Left lung (tissue), 10 donors: ENCODE measurements around the gene PYHIN1. TPM values are rescaled to one million over a fixed set of nuclear protein-coding genes. Genes with fewer than 3 reads are reported as not detected.

Experiments
- ATAC-seq: fragments of 200-7000 bp; cut with Tn5 transposase; one replicate; pipeline ENCODE4 v1.9.1; 2020; ENCODE audit warnings: moderate library complexity
- DNase-seq, 4 donors: peaks; one replicate each; pipeline ENCODE4 v3.0.0-alpha.2; 2013 to 2020
- H3K27ac ChIP-seq, 2 donors: fragments of 200-600 bp; sonication (generic) in 1 of 2; one replicate each; pipeline versions ENCODE4 v1.5.0 to v1.8.0; 2020 to 2021
- H3K27me3 ChIP-seq, 2 donors: fragments of 200-600 bp; sonication (generic) in 1 of 2; one replicate each; pipeline versions ENCODE4 v1.5.0 to v1.8.0; 2020 to 2021
- H3K36me3 ChIP-seq, 2 donors: fragments of 200-600 bp; sonication (generic) in 1 of 2; one replicate each; pipeline versions ENCODE4 v1.5.0 to v1.8.0; 2020 to 2021
- H3K4me1 ChIP-seq, 2 donors: fragments of 200-600 bp; one replicate each; pipeline ENCODE4 v1.8.0; 2021
- H3K4me3 ChIP-seq, 2 donors: fragments of 200-600 bp; sonication (generic) in 1 of 2; one replicate each; pipeline versions ENCODE4 v1.5.0 to v1.8.0; 2020 to 2021; ENCODE audit warnings: mild to moderate bottlenecking in 1 of 2
- H3K9me3 ChIP-seq, 2 donors: fragments of 200-600 bp; sonication (generic) in 1 of 2; one replicate each; pipeline versions ENCODE4 v1.5.0 to v1.8.0; 2020 to 2021
- CTCF ChIP-seq, 2 donors: fragments of 200-600 bp; sonication (generic) in 1 of 2; IDR thresholded peaks; one replicate each; pipeline versions ENCODE4 v1.5.0 to v1.8.0; 2021; ENCODE audit warnings: antibody characterized with exemption in 2 of 2
- intact Hi-C, 2 donors: fragments of 100-400 bp; cut with DNase I; formaldehyde crosslinking; loops; one replicate each; pipeline versions ENCODE4 v1.11.2 to v1.14.2; 2022
- polyA plus RNA-seq, 6 donors: library from polyadenylated mRNA; unstranded; fragments of 120-200 nt; gene quantifications; one replicate each; pipeline ENCODE4 v1.2.1, GENCODE V29; 2013; ENCODE audit not compliant: insufficient read length in 6 of 6
- total RNA-seq, 2 donors: library from RNA; stranded (reverse); fragmentation: NEBNext Ultra II Directional; extraction: Animal tissue kit (Norgen Biotek cat#: 25700); gene quantifications; one replicate each; pipeline ENCODE4 v1.2.1, GENCODE V29; 2021
- donor health status: DM: no; HTN: yes; CAD: no.
- donor health status: DM: no; HTN: no; CAD: no.

The PYHIN1 gene
- total and polyA plus RNA-seq, 8 donors: 0.53 to 3.5 (median 1.3) TPM

GRCh38 chr1:158969855-158970254 is 38.5 kb downstream of the PYHIN1 start:
- no peaks in the 10 kb centered on the region for H3K9me3 ChIP-seq
- H3K4me3 ChIP-seq: no peak overlapping the region
- no peak for TF ChIP-seq CTCF (IDR thresholded peaks at IDR 0.05)
- no peak overlapping the region for H3K27ac ChIP-seq
- no peaks in the 10 kb centered on the region for H3K27me3 ChIP-seq
- no peak for ATAC-seq
- no peaks in the 10 kb centered on the region for H3K4me1 ChIP-seq
- H3K36me3 ChIP-seq: no peaks in the 10 kb centered on the region
- DNase-seq: no peak
- intact Hi-C loops: no loop called here

DNA sequence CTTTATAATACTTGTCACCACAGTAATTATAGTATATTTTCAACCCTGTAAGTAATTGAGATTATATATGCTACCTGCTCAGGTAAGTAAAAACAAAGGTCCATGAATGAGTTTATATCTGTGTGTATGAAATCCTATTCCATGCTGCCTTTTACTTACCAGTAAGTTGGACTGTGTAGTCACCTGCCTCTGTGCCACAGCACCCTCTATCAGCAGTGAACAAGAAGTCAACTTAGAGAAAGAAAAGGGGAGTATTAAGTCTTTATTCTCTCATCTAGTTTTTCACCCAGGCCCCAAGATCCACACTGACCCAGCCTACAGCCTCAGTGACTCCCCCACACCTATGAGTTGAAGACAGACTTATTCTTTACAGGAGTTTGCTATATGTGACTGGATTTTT is 41.5 kb downstream of the PYHIN1 start:
- no peak for TF ChIP-seq CTCF (IDR thresholded peaks at IDR 0.05)
- Histone ChIP-seq H3K4me3 (no peak overlapping the region), H3K9me3 (no peaks in the 10 kb centered on the region), H3K27me3 (no peaks in the 10 kb centered on the region), H3K36me3 (no peaks in the 10 kb centered on the region), H3K27ac (no peak overlapping the region), H3K4me1 (no peaks in the 10 kb centered on the region)
- DNase-seq: no peak
- intact Hi-C loops: no loop called here
- ATAC-seq: no peak

DNA sequence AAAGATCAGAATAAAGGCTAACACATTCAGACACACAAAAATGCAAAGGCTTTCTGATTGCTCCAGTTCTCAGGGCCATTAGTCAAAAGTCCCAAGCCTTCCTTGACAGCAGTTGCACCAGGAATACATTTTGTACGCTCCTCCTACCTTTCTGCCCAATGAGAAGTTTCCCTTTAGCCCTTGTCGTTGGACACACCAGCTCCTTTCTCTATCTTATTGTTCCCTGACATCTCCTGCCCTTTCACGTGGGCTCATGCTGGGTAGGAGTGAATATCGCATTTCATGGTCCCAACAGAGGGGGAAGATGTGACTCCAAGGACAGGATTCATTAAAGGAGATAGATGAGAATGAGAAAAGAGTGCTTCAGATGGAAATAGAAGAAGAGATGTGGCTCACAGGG is 44.9 kb downstream of the PYHIN1 start:
- Histone ChIP-seq H3K4me1 (no peaks in the 10 kb centered on the region), H3K9me3 (peaks cover 0 to 4% of the 10 kb centered on the region in 2 donors), H3K27ac (no peak overlapping the region), H3K4me3 (no peak overlapping the region), H3K27me3 (no peaks in the 10 kb centered on the region), H3K36me3 (no peaks in the 10 kb centered on the region)
- intact Hi-C loops: no loop called here
- no peak for TF ChIP-seq CTCF (IDR thresholded peaks at IDR 0.05)
- DNase-seq (no peak), ATAC-seq (no peak)

DNA sequence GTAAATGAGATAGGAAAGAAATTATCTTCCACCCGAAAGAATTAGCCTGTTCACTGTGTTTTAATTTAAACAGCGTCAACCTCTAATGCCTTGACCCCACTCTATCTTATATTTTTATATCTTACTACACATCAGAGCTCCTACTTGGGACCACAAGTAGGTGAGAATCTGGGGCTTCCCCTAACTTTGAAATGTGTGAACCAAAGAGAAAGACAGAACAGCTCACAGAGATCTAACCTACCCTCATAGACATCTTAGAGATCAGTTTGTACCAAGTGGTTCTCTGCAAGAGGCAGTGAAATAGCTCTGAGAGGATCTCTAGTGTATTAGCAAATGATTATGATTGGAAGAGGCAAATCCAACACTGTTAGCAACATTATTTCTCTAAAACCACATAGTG is 47.4 kb downstream of the PYHIN1 start:
- TF ChIP-seq CTCF (IDR thresholded peaks at IDR 0.05): no peak
- DNase-seq (no peak), ATAC-seq (no peak)
- Histone ChIP-seq H3K4me3 (no peak overlapping the region), H3K27me3 (no peaks in the 10 kb centered on the region), H3K36me3 (no peaks in the 10 kb centered on the region), H3K27ac (no peak overlapping the region), H3K9me3 (peaks cover 0 to 13% of the 10 kb centered on the region in 2 donors), H3K4me1 (no peaks in the 10 kb centered on the region)
- intact Hi-C loops: no loop called here

GRCh38 chr1:158979229-158979628 is 47.9 kb downstream of the PYHIN1 start:
- H3K27ac ChIP-seq: no peak overlapping the region
- H3K4me1 ChIP-seq: no peaks in the 10 kb centered on the region
- H3K36me3 ChIP-seq: no peaks in the 10 kb centered on the region
- DNase-seq (no peak), ATAC-seq (no peak)
- no peak for TF ChIP-seq CTCF (IDR thresholded peaks at IDR 0.05)
- no peaks in the 10 kb centered on the region for H3K27me3 ChIP-seq
- H3K4me3 ChIP-seq: no peak overlapping the region
- intact Hi-C loops: no loop called here
- H3K9me3 ChIP-seq: peaks cover 0 to 13% of the 10 kb centered on the region in 2 donors
